ENCODE results near the gene MTMR8. TPM values are rescaled to one million over a fixed set of nuclear protein-coding genes. Genes with fewer than 3 reads are reported as not detected.
"Not testable (repeated sequence)": the region's sequence is repeated elsewhere in the genome, so short reads cannot be mapped to it uniquely, and the experiment has no call there.

Gene MTMR8
- 1 to 10 TPM; 3.9 to 6.0 TPM for total RNA-seq

DNA sequence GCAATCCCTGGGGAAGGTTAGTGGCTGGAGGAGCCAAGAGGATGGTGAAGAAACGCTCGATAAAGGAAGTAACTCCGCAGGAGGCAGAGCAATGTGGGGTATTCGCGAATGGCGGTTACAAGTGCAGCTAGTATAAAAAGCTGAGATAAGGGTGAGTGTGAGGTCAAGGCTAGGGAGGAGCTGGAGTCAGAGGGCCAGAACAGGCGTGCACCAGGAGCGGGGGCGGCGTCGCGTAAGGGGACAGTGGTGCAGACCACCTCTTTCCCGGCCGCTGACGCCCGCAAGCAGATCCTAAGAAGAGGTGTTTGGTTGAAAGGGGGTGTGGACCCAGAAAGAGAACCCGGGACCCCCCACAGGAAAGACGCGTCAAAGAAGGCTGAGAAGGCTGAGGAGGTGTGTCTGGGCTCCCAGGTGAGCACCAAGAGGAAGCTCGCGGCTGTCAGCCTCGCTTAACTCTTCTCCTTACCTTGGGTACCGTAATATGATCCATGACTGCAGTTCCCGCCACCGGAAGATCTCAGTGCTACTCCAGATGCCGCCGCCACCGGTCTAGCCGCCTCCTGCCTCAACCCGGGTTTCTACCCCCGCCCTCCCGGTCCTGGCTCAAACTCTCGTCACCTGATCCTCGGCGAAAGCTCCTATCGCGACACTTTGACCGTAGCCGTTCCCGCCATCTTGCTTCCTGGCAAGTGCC, at the start of gene MTMR8:
Gene MTMR8, minus strand, starts transcription at position 579 of the 694 bp plus-strand sequence. Its CDS starts 89 bp downstream, at position 490.
- ChIA-PET CTCF (no interaction called here), POLR2A (no interaction called here)

DNA sequence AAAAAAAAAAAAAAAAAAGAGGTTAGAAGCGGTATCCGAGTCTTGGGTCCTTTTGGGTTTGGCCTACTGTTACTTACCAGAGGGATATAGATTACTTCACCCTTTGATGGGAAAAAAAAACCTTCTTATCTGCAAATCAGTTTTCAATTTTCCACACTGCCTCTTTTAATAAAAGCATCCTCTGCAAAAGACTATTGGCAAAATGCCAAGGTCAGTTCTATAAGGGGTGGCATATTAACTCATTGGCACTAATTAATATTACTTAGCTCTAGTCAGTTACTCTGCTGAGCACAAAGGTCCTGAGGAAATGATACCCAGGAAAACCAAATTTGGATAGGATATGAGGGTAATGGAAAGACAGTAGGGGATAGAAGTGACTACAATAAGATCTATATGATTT, 44.3 kb upstream of the MTMR8 start:
- CTCF ChIA-PET: no interaction called here
- POLR2A ChIA-PET: no interaction called here

- ChIA-PET CTCF (no interaction called here), POLR2A (no interaction called here)
Measured at GRCh38 chrX:64437665-64438064, 42.4 kb upstream of the MTMR8 start.

DNA sequence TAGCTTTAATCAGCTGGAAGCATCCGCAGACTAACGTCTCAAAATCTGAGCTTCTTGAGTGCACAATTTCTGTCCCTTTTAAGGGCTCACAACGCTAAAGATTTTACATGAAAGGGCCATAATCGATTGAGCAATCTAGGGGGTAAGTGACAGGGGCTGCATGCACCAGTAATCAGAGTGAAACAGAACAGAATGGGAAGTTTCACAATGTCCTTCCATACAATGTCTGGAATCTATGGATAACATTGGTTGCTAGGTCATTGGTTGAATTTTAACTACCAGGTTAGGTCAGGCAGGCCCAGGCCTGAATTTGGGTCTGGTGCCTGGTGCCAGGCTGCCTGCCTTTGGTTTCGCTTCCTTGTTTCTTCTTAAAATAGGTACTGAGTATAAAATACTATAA, 42.0 kb upstream of the MTMR8 start:
- ChIA-PET CTCF (no interaction called here), POLR2A (no interaction called here)

DNA sequence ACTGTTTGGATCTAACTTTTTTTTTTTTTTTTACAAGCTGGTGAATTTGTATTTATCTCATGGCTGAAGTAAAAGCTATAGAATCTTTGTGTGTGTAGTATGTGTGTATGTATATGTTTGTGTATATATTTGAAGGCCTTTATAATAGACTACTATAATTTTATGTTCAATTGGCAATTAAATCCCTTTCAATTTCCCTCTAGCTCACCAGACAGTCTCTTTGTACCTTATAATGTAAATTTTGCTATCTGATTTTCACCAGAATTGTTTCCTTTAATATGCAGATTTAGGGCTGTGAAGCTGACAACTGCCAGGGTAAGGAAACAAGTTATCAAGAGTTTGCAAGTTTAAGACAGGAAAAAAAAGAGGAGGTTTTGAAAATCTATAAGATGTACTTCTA, 33.1 kb upstream of the MTMR8 start:
- ChIA-PET POLR2A (interaction anchor here (0.6 kb wide), 1 partner anchor 397 kb away, joined by 3 read pairs; no protein-coding TSS in a partner anchor), CTCF (no interaction called here)

DNA sequence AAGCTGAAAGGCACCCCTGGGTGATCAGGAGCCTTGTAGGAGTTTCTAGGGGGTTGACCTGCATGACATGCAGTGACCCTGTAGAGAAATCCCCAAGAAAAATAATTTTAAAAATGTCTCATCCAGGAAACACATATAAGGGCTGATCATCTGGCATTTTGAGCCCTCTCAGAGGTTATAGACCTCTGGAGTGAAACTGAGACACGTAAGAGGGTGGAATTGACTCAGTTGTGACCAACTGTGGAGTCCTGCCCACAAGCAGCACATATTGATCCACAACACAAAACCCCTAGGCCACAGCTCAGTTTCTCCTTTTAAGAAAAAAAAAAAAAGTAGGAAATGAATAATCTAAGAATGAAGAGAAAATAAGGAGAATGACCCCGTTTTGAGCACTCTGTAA, 32.5 kb upstream of the MTMR8 start:
- POLR2A ChIA-PET: no interaction called here
- CTCF ChIA-PET: no interaction called here

DNA sequence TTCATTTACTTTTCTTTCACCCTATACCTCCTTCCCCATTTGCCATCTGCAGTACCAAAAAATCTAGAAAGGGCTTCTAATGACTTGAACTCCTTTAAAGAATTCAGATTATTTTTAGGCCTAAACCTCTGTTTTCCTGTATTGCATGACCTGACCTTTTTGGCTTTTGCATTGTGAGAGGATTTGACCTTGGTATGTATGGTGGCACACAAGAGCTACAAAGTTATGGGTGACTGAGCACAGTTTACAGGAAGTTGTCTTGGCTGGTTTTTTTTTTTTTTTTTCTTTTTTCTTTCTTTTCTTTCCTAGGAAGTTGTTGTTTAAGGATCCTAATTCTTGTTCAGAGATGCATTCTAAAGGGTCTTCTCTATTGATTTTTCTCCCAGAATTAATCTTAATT, 32.0 kb upstream of the MTMR8 start:
- POLR2A ChIA-PET: no interaction called here
- CTCF ChIA-PET: no interaction called here

GRCh38 chrX:64409730-64410129, 14.5 kb upstream of the MTMR8 start:
- CTCF ChIA-PET, POLR2A ChIA-PET: not testable (repeated sequence)

DNA sequence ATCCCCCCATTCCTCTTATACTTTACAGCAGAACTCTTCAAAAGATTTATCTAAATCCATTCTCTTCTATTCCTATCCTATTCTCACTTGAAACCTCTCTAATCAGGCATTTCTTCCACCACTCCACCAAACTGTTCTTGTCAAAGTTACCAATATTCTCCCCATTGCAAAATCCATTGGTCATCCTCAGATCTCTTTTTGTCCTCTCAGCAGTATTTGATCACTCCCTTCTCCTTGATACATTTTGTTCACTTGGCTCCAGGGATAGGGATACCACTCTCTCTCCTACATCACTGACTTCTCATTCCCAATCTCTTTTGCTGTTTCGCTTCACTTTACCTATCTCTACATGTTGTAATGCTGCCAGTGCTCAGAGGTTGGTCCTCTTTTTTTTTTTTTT, 2.8 kb upstream of the MTMR8 start:
- CTCF ChIA-PET: no interaction called here
- POLR2A ChIA-PET: no interaction called here

DNA sequence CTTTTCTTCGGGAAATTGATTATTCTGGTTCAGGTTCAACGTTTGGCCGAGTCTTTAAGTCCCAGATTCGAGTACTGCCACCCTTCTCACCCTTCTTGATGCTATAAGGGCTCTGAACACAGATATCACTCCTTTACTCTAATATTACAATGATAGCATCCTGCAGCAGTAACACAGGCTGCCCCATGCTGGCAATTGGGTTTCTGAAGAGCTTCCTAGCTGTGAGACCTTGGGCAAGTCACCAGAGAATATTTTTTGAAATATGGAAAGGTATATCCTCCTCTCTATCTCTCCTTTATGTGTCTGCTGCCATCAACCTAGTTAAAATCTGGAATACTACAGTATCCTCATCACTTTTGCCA, 297 bp upstream of the MTMR8 start:
- ChIA-PET CTCF (no interaction called here), POLR2A (no interaction called here)

GRCh38 chrX:64394059-64394873, 986 bp downstream of the MTMR8 start:
- POLR2A ChIA-PET: no interaction called here
- CTCF ChIA-PET: no interaction called here

DNA sequence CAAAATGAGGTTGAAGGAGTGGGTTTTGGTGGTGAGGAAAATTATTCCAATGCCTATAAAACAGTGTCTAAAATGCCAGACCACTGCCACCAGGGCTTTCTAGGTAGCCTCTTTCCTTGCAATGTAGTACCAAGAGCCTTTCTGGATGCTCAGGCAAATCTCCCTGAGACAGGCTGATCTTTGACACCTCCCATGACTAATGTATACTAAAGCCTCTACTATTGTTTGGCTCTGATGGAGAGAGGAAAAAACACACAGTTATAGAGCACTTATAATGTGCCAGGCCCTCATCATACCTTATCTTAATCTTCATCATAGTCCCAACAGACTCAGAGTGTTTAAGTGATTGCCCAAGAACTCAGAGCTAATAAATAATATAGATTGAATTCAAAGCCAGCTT, 5.8 kb downstream of the MTMR8 start:
- CTCF ChIA-PET: no interaction called here
- POLR2A ChIA-PET: no interaction called here

DNA sequence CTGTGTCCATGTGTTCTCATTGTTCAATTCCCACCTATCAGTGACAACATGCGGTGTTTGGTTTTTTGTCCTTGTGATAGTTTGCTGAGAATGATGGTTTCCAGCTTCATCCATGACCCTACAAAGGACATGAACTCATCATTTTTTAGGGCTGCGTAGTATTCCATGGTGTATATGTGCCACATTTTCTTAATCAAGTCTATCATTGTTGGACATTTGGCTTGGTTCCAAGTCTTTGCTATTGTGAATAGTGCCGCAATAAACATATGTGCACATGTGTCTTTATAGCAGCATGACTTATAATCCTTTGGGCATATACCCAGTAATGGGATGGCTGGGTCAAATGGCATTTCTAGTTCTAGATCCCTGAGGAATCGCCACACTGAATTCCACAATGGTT, 14.5 kb downstream of the MTMR8 start:
- POLR2A ChIA-PET, CTCF ChIA-PET: not testable (repeated sequence)

- CTCF ChIA-PET: no interaction called here
- POLR2A ChIA-PET: no interaction called here
Measured at GRCh38 chrX:64379924-64380323, 15.3 kb downstream of the MTMR8 start.

GRCh38 chrX:64377753-64378152, 17.5 kb downstream of the MTMR8 start:
- POLR2A ChIA-PET: no interaction called here

GRCh38 chrX:64352081-64352480, 43.2 kb downstream of the MTMR8 start:
- ChIA-PET POLR2A (no interaction called here), CTCF (no interaction called here)

More at GRCh38 chrX:64377753-64378152, 17.5 kb downstream of the MTMR8 start:
- CTCF ChIA-PET: no interaction called here

- CTCF ChIA-PET: no interaction called here
- POLR2A ChIA-PET: no interaction called here
Measured at GRCh38 chrX:64350521-64350920, 44.7 kb downstream of the MTMR8 start.

DNA sequence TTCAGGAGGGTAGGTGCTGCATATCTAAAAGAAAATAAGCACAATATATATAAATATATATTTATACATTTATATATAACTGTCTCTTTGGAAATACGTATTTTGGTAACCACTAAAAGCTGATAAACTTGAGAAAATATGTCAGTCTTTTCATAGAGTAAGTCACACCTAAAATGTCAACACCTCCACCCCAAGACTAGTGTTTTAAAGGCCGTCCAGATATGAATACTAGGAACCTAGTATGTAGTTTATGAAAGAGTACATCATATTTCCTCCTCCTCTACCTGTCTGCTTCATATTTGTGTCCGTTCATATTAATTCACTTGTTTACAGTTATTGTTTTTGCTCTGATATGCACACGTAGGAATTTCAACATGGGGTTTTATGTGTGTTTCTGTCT, 45.2 kb downstream of the MTMR8 start:
- ChIA-PET CTCF (no interaction called here), POLR2A (no interaction called here)

DNA sequence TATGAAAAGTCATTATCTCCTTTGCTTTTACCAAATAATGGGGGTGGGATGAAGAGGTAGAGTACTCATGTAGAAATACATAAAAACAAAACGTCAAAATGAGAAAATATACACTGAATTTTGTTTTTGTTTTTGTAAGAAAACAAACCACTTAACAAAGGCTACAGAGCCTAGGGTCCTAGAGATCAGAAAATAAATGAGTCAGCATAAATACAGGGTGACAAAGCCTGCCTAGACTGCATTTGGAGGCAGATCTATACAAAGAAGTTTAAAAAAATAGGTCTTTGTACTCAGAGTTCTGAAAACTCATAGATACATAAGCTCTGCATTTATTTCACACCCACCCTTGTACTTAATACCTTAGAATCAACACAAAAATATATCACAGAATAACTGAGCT, 52.4 kb downstream of the MTMR8 start:
- POLR2A ChIA-PET: no interaction called here
- CTCF ChIA-PET: no interaction called here

DNA sequence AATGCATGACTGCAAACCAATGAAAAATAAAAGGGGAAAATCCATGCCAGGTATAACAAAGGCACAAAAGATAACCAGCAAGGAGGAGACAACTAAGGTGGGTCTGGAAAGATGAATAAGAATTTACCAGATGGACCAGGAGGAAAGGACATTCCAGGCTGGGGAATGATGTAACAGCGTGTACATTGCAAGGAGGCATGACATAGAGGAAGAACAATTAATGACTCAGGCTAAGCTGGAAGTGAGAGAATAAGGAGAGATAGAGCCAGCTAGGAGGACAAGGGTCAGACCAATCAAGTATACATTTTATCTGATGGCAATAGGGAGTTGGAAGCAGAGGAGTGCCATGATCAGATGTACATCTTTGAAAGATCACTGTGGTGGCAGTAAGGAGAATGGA, 57.0 kb downstream of the MTMR8 start:
- CTCF ChIA-PET: no interaction called here
- POLR2A ChIA-PET: no interaction called here

DNA sequence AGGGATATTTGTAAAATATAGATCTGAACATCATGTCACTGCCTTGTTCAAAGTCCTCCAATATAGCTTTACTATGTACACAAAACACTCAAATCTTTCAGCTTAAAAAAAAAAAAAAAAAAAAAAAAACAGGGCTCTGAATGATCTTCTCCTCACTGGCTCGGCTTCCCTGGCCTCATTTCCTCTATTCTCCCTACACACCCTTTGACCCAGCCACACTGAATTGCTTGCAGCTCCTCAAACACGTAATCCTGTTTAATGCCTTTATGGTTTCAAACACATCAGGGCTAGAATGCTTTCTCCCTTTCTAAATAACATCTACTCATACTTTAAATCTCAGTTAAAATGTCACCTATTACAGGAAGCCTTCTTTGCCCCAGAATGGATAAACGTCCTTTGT, 60.8 kb downstream of the MTMR8 start:
- CTCF ChIA-PET: no interaction called here
- POLR2A ChIA-PET: no interaction called here

- CTCF ChIA-PET: no interaction called here
- POLR2A ChIA-PET: no interaction called here
Measured at GRCh38 chrX:64330284-64330683, 65.0 kb downstream of the MTMR8 start.
